SW480 (cell line): ENCODE data around the gene PIP4K2B.

Experiments used
- DNase-seq: peaks from one replicate; pipeline ENCODE4 v3.0.0-alpha.2; 2016; ENCODE audit warnings: low spot score

The PIP4K2B gene

DNA sequence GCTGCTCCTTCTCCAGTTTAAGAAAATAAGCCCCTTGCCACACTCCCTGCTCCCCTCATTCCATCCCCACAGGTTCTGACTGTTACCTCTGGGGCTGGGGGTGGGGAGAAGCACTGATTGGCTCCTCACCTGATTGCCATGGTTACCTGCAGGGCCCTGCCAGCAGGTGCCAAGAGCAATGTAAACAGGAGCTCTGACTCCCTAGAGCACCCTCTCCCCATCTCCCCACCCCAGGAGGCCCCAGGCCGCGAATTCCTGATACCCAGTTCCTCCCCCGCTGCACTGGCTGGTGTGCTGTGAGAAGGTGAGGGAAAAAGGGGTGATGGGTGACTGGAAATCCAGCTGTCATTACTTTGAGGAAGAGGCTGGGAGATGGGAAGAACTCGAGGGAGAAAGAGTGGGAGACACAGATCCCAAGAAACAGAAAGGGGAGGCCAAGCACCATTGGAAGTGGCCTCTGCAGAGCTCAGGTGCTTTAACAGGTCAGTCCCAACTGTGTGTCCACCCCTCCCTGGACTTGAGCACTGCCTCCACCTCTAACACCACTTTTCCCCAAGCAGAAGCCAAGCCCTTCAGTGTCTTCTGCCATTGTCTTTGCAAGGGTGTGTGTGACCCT is 55.7 kb downstream of the PIP4K2B start:
- no peak for DNase-seq

DNA sequence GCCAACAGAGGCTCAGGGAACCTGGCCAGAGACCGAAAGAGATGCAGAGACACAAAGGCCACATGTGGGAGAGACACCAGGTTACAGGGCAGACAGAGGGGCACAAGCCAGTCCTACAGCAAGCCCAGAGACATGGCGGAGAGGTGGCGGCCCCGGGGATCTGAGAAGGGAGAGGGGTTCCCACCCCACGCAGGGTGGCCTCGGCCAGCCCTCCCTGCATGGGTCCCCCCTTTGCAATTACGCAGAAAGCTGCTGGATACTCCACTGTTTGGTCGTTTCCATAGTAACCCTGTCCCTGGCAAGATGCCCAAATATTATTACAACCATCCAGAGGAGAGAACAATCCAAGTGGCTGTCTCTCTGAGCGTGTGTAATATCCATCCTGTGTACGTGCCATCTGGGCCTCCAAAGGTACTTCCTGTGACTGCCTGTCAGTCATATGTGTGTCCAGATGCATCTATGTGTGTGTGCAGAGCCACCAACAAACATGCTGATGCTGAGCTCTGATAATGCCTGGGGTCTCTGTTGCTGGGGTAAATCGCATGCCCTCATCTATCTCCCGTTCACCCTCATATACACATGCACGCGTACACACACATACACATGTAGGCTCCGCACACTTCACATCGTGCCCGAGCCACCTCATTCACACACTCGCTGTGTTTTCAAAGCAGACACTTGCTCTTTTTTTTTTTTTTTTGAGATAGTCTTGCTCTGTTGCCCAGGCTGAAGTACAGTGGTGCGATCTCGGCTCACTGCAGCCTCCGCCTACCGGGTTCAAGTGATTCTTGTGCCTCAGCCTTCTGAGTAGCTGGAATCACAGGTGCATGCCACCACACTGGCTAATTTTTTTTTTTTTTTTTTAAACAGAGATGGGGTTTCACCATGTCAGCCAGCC is 56.7 kb downstream of the PIP4K2B start:
- DNase-seq, result no peak

DNA sequence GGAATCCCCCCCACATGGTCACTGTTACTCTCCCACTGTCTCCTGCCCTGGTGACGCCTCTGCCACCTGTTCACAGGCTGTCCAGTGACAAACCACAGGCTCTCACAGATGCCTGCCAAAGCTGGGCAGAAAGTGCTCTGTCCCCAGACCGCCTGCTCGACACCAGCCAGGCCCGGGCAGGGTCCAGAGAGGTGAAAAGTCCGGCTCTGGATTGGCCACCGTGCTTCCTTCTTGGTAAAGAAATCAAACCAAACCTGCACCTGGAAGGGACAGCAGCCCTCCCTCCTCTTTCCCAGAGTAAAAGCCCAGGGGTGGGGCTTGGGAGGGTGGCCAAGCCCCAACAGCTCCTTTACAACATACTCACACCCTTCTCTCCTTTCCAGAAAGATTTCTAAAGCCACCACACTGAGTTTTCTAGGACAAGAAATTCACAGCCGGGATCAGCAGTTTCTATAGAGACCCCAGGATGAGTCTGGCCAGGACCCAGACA is 57.4 kb downstream of the PIP4K2B start:
- DNase-seq, result no peak

DNA sequence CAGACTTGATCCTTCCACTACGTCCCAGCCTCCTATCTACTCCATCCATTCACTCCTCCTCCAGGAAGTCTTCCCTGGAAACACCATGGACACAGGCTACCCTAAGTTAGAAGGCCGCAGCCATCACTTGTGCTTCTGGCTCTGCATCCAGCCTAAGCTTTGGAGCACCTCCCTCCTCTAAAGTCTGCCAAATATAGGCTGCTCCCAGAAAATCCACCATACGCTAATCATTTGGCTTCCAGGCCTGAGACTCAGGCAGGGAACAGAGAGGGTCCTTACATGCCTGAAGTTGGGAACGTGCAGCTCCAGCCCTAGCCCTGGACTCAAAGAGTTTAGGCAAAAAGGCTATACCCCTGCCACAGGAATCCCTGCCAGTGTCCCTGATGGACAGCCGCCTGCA is 57.9 kb downstream of the PIP4K2B start:
- no peak for DNase-seq

GRCh38 chr17:38740806-38741205 is 58.5 kb downstream of the PIP4K2B start:
- no peak for DNase-seq

- DNase-seq, result no peak
These were observed 59.3 kb downstream of the PIP4K2B start for GRCh38 chr17:38740044-38740443.

DNA sequence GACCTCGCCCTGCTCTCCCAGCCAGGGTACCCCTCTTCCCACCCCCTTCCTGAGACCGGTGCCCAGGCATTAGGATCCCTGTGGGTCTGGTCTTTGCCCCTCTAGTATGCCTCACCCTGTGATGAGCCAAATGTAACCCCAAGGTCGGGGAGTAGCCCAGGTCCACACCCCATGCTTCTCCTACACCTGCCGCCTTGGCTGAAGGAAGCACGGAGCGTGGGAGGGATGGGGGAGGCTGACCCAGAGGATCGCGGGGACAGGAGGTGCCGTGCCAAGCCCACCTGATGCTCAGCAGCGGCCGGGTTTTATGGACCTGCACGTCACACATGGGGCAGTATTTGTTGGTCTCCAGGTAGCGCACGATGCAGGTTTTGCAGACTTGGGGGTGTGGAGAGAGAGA is 60.1 kb downstream of the PIP4K2B start:
- no peak for DNase-seq

- no peak for DNase-seq
These were observed 60.7 kb downstream of the PIP4K2B start for GRCh38 chr17:38738686-38739085.

DNA sequence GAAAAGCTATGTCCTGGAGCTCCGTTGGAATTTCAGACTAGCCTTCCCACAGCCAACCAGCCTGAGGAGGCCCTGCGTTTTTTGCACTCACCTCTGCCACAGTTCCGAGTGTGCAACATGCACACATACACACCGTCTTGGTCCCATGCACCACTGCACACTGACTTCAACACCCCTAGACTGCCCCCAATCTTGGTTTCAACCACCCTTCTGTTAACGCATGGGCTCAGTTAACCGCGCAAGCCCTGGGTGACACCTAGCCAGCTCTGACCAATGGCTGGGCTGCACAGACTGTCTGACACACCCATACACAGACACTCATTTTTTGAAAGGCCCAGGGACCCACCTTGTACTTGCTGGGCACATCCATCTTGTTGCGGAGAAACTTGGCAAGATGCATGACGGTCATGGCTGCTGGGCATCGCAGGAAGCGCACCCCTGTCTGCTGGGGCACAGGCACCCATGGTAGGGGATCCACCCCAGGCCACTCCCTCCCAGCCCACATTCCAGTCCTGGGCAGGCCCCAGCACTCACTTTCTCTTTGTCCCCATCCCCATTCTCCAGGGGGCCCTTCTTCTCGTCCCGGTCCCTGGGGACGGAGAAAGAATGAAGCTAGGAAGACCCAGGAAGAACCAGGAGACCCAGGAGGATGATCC is 61.2 kb downstream of the PIP4K2B start:
- DNase-seq, result no peak

DNA sequence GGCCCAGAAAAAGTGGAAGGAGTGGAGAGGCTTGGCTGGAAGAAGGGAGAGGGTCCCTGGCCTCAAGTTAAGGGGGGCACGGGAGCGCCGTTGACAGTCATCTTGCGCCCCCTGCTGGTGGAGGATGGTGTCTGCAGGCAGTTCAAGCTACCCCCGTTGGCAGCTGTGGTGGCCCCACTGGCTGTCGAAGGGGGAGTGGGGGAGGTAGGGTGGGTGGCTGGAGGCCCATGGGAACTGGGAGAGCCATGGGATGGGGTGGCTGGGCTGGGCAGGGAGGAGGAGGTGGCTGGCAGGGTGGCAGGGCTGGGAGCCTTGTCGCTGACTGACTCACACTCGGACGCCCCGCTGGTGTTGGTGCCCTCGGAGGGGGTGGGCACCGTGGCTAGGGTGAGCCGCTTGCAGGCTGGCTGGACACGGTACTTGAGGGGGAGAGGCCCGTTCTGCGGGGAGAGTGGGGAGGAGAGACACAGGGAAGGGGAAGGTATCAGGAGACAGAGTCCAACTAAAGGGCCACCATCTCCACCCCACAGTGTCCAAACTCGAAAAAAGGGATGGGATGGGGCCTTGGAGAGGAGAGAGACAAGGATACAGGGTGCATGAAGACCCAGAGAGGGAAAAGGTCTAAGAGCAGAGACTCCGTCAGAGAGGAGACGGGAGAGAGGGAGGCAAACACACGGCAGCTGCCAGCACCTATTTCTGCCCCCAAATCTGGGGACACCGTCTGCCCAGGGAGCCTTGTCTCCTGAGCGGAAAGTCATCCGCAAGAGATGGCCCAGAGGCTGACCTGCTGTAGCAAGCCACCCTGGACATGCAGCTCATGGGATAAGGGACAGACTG is 64.0 kb downstream of the PIP4K2B start:
- DNase-seq, result no peak

GRCh38 chr17:38733982-38734973 is 65.1 kb downstream of the PIP4K2B start:
- no peak for DNase-seq

GRCh38 chr17:38733282-38733981 is 65.9 kb downstream of the PIP4K2B start:
- no peak for DNase-seq

- DNase-seq, result no peak
These were observed 66.7 kb downstream of the PIP4K2B start for GRCh38 chr17:38732376-38733281.

DNA sequence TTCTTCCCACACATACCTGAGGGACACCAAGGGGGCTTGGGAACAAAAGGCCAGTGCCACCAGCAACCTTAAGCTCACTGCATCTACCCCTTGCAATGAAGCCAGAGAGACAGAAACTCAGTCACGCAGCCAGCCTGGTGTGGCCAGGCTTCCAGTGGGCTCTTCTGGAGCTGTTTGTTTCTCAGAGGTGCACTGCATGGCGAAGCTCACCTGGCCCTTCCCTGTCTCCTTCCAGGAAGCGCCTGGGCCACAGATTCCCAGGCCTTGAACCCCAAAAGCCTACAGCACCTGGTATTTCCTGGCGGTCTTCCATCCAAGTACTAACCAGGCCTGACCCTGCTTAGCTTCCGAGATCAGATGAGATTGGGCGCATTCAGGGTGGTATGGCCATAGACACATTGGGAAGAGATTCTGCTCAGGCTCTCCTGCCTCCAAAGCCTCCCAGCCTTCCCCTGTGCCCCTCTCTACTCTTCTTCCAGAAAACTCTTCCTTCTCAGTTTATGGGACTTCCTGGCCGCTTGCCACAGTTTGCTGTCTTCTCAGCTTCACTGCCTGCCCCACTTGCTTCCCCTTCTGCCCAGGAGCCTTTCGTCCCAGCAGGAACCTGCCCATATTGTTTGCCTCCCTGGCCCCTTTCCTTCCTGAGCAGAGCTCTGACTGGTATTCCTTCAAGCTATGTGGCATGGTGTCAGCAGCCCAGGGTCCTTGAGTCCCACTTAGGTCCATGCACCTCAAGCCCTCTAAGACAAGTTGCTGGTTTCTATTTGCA is 67.6 kb downstream of the PIP4K2B start:
- DNase-seq, result no peak

DNA sequence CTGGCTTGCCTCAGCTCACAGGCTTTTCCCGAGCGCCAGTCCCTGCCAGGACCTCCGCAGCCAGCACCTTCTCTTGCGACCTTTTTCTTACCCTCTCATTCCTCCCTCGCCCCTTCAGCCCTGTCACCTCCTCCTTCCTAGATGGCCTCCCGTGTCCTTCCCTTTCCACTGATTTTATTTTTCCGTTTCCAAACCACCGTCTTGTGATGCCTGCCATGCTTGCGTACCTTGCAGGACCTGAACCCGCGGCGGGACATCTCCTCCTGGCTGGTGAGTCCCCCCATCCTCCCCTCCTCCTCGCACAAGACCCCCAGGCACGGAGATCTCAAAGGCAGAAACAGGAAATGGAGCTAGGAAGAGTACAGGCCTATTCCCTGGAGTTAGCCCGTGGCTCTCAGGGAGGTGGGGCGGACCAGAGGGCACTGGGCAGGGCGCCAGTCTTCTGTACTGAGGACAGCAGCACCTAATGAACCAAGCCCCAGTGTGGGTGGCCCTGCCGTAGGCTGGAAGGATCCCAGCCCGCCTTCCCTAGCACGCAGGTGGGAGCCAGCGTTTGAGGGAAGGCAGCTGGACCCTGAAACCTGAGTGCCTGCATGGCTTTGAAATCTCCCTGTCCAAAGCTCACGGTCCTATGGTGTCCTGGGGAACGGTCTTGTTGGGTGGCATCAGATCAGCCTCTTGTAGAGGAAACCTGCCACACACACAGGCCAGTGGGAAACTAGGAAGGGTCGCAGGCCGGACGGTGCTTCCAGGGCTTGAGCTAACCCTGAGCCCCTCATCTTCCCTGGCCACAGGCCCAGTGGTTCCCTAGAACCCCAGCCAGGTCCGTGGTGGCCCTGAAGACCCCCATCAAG is 68.6 kb downstream of the PIP4K2B start:
- peak; percentile 81 for DNase-seq

DNA sequence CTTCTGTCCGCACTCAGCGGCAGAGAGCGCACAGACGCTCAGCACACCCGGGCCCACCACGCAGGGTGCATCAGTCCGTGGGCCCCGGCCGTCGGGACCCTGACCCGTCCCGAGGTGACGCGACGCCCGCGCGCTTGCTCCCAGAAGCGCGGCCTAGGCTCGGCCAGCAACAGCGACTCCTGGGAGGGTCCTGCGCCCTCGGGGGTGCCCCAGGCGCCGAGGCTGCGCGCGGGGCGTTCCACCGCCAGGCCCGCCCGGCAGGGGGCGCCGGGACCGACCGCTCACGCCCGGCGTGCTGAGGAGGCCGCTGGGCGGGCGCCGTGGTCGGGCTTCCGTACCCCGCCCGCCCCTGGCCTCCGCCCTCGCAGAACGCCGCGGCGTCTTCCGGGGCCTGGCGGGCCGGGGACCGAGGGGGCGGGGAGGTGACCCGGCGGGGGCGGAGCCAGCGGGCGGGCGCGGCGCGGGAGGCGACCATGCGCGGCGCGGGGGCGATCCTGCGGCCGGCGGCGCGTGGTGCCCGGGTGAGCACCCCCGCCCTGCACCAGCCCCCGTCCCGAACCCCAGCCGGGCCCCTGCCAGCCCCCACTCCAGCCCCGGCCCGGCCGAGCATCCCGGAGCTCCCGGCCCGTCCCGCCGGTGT is 69.3 kb downstream of the PIP4K2B start, which contains the start of gene CISD3:
CISD3 (plus strand) TSS at position 456 of the 640 bp plus-strand sequence; CDS start at position 474, 18 bp downstream.
- DNase-seq, result peak; percentile 85
